Measurements from ENCODE around the gene CDC7. TPM values are rescaled to one million over a fixed set of nuclear protein-coding genes. Genes with fewer than 3 reads are reported as not detected.

Gene CDC7
- total and polyA plus RNA-seq, 9 of the 15 experiments (the other 6 are each of a cell fraction or from before 2014, with no cell fraction given): 22.3 to 66.8 (median 44.2) TPM

DNA sequence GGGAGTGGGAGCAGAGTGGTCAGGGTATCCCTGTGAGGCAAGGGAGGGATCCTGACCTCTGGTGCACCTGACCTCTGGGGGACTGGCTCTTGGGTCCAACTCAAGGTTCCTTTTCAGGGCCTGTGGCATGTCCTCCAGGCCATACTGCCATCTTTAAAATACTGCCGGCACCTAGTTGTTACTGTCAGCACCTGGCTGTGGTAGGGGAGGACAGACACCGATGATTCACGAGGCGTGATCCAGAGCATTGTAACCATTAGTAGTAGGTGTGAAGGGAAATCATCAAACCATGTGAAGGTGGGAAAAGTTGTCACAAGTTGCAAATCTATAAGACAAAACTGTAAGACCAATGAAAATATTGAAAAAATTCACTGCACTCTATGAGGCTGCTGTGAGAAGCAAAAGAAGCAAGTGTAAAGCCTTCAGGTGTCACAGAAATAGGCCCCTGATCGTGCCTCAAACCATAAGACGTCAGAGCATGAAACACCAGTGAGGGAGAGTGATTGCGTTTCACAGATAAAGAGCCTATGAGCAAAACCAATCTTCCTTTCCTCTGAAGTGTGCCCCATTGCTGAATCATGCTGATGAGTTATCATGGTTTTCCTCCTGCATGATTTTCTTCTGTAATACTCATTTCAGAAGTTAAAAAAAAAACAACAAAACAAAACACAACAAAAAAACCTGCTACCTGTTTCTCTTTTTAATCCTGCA is 55.3 kb downstream of the CDC7 start (continued):
- no peak for TF ChIP-seq LCOR (CRISPR knock-in tag; IDR thresholded peaks at IDR 0.05)
- TF ChIP-seq CXXC5 (CRISPR knock-in tag; IDR thresholded peaks at IDR 0.05): peak; percentile 63
- TF ChIP-seq L3MBTL2 (IDR thresholded peaks at IDR 0.05): peak; percentile 95
- peak; percentile 21; the same call in 1 of the 2 replicates for TF ChIP-seq NFRKB (IDR thresholded peaks at IDR 0.05; ENCODE audit: low read depth)
- TF ChIP-seq BACH1 (tag; IDR thresholded peaks at IDR 0.05): peak; percentile 85; the same call in 1 of the 2 replicates
- TF ChIP-seq CCNT2 (IDR thresholded peaks at IDR 0.05; ENCODE audit: borderline replicate concordance, extremely low read depth, insufficient read length, low read depth, low read length): peak; percentile 39
- no peak for TF ChIP-seq ARID2 (IDR thresholded peaks at IDR 0.05)
- peak; percentile 84 for TF ChIP-seq MAFF (IDR thresholded peaks at IDR 0.05; ENCODE audit: low read length)
- TF ChIP-seq, protein P1, sequence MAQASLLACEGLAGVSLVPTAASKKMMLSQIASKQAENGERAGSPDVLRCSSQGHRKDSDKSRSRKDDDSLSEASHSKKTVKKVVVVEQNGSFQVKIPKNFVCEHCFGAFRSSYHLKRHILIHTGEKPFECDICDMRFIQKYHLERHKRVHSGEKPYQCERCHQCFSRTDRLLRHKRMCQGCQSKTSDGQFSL (CRISPR knock-in tag; IDR thresholded peaks at IDR 0.05): no peak
- TF ChIP-seq, protein P1 (tag; IDR thresholded peaks at IDR 0.05): no peak
- TF ChIP-seq, protein P2, sequence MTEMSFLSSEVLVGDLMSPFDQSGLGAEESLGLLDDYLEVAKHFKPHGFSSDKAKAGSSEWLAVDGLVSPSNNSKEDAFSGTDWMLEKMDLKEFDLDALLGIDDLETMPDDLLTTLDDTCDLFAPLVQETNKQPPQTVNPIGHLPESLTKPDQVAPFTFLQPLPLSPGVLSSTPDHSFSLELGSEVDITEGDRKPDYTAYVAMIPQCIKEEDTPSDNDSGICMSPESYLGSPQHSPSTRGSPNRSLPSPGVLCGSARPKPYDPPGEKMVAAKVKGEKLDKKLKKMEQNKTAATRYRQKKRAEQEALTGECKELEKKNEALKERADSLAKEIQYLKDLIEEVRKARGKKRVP (CRISPR knock-in tag; IDR thresholded peaks at IDR 0.05): 0 out of 2 replicates have a peak, but pooled peaks have one; percentile 65
- TF ChIP-seq CREM (IDR thresholded peaks at IDR 0.05; ENCODE audit: low read depth): peak; percentile 94
- peak; percentile 31; the same call in 1 of the 2 replicates for TF ChIP-seq NCOR1 (IDR thresholded peaks at IDR 0.05)
- peak; percentile 51; the same call in 1 of the 2 replicates for TF ChIP-seq TCF3 (CRISPR knock-in tag; IDR thresholded peaks at IDR 0.05)
- TF ChIP-seq CBFA2T3 (IDR thresholded peaks at IDR 0.05): peak; percentile 78
- TF ChIP-seq NRF1 (conservative IDR thresholded peaks at IDR 0.05 in 1 of 2, IDR thresholded peaks at IDR 0.05 in 1 of 2): 0 out of 4 replicates have a peak, but pooled peaks of 1 of the 2 experiments have one; percentile 4
- TF ChIP-seq ZBTB8A (IDR thresholded peaks at IDR 0.05; ENCODE audit: partially characterized antibody): no peak
- no peak for TF ChIP-seq GABPA (tag; conservative IDR thresholded peaks at IDR 0.05; ENCODE audit: low read depth)
- TF ChIP-seq, protein P3, sequence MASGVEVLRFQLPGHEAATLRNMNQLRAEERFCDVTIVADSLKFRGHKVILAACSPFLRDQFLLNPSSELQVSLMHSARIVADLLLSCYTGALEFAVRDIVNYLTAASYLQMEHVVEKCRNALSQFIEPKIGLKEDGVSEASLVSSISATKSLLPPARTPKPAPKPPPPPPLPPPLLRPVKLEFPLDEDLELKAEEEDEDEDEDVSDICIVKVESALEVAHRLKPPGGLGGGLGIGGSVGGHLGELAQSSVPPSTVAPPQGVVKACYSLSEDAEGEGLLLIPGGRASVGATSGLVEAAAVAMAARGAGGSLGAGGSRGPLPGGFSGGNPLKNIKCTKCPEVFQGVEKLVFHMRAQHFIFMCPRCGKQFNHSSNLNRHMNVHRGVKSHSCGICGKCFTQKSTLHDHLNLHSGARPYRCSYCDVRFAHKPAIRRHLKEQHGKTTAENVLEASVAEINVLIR (CRISPR knock-in tag; IDR thresholded peaks at IDR 0.05): peak; percentile 69
- TF ChIP-seq ETV1 (tag; conservative IDR thresholded peaks at IDR 0.05; ENCODE audit: low read depth): 0 out of 2 replicates have a peak, but pooled peaks have one; percentile 10
- TF ChIP-seq CTBP1 (IDR thresholded peaks at IDR 0.05; ENCODE audit: borderline replicate concordance): peak; percentile 71; the same call in 1 of the 2 replicates
- TF ChIP-seq JUN (IDR thresholded peaks at IDR 0.05; ENCODE audit: borderline replicate concordance, low read depth, low read length): peak; percentile 79
- TF ChIP-seq JUN (CRISPR knock-in tag; IDR thresholded peaks at IDR 0.05; ENCODE audit: borderline replicate concordance): no peak
- TF ChIP-seq CBX3 (IDR thresholded peaks at IDR 0.05; ENCODE audit: borderline replicate concordance in 1 of 2, low read length in 2 of 2): peak in 1 of 2 experiments; percentile 72; a peak in 2 of 3 replicates
- peak in 1 of 2 experiments; percentile 18; a peak in 1 of 4 replicates for TF ChIP-seq TBL1XR1 (IDR thresholded peaks at IDR 0.05; ENCODE audit: low read length in 2 of 2)
